HUES64 (cell line): ENCODE measurements around the gene NDUFS4.
"Not testable (repeated sequence)": the region's sequence is repeated elsewhere in the genome, so short reads cannot be mapped to it uniquely, and the experiment has no call there.

Experiments used
- H3K27ac ChIP-seq: 2 replicates; pipeline ENCODE4 v1.7.0; 2013; ENCODE audit warnings: low read depth, low read length, inconsistent platforms
- H3K27me3 ChIP-seq: 2 replicates; pipeline ENCODE4 v1.6.1; 2013; ENCODE audit warnings: mild to moderate bottlenecking, low read length; ENCODE audit not compliant: insufficient read depth
- H3K36me3 ChIP-seq: 2 replicates; pipeline ENCODE4 v1.6.1; 2013; ENCODE audit warnings: mild to moderate bottlenecking, low read length; ENCODE audit not compliant: insufficient read depth
- H3K4me1 ChIP-seq: 2 replicates; pipeline ENCODE4 v1.6.1; 2013; ENCODE audit warnings: mild to moderate bottlenecking, low read length, moderate library complexity; ENCODE audit not compliant: insufficient read depth
- H3K4me3 ChIP-seq: 2 replicates; pipeline ENCODE4 v1.5.1; 2013; ENCODE audit warnings: mild to moderate bottlenecking, low read length, moderate library complexity
- H3K9ac ChIP-seq: 2 replicates; pipeline ENCODE4 v1.6.1; 2013; ENCODE audit warnings: mild to moderate bottlenecking, low read depth, low read length
- H3K9me3 ChIP-seq: 2 replicates; pipeline ENCODE4 v1.6.1; 2013; ENCODE audit warnings: low read depth, low read length; ENCODE audit not compliant: insufficient read depth
- WGBS: fragments of 150-250, 120-280 bp; methylation state at CpG from one replicate; pipeline ENCODE4 v1.1.7; 2013; ENCODE audit warnings: missing lambda C conversion rate; 5-methylcytosine and 5-hydroxymethylcytosine counted together

NDUFS4 gene

DNA sequence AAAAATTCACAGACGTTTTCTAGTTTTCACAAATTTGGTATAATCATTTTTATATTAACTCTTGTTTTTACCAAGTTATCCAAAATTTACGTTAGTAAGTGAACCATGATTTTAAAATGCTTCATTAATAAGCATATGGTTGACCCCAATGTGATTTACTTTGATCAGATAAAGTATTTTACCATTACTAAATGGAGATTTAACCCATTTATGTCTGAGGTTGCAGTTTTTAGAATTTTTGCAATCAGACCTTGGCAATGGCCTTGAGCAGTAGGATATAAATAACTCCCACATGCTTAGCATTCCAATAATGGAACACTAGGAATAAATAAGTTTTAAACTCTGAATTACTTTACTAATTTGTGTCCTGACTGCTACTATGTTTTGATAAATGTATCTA, 84.6 kb downstream of the NDUFS4 start:
- no CpG with 5 or more reads among the region's 2 CpGs for WGBS
- Histone ChIP-seq H3K36me3 (peaks cover 23% of the 10 kb centered on the region), H3K4me3 (no peak overlapping the region), H3K4me1 (peaks cover 52% of the 10 kb centered on the region), H3K9ac (no peak overlapping the region), H3K27me3 (no peaks in the 10 kb centered on the region), H3K27ac (0 out of 2 replicates have a peak overlapping the region, but pooled peaks have one; percentile 12), H3K9me3 (0 out of 2 replicates have a peak, but pooled peaks cover 3% of the 10 kb centered on the region)

DNA sequence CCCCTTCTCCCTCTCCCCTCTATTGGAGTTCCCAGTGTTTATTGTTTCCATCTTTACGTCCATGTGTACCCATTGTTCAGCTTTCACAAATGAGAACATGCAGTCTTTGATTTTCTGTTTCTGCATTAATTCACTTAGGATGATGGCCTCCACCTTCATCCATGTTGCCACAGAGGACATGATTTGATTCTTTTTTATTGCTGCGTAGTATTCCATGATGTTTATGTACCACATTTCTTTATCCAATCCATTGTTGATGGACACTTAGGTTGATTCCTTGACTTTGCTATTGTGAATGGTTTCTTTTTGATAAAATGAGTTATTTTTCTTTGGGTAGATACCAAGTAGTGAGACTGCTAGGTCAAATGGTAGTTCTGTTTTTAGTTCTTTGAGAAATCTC, 88.9 kb downstream of the NDUFS4 start:
- peaks cover 29% of the 10 kb centered on the region for H3K36me3 ChIP-seq
- 0 out of 2 replicates have a peak, but pooled peaks cover 3% of the 10 kb centered on the region for H3K9me3 ChIP-seq
- no peak overlapping the region for H3K27ac ChIP-seq
- no peak overlapping the region for H3K9ac ChIP-seq
- no peaks in the 10 kb centered on the region for H3K27me3 ChIP-seq
- 96% methylated on average over 1 of the region's 2 CpGs for WGBS
- peaks cover 27% of the 10 kb centered on the region for H3K4me1 ChIP-seq
- no peak overlapping the region for H3K4me3 ChIP-seq

DNA sequence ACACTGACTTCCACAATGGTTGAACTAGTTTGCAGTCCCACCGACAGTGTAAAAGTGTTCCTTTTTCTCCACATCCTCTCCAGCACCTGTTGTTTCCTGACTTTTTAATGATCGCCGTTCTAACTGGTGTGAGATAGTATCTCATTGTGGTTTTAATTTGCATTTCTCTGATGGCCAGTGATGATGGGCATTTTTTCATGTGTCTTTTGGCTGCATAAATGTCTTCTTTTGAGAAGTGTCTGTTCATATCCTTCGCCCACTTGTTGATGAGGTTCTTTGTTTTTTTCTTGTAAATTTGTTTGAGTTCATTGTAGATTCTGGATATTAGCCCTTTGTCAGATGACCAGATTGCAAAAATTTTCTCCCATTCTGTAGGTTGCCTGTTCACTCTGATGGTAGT, 100.1 kb downstream of the NDUFS4 start:
- H3K4me3 ChIP-seq, H3K27ac ChIP-seq, H3K9me3 ChIP-seq, H3K4me1 ChIP-seq, H3K36me3 ChIP-seq, H3K27me3 ChIP-seq, H3K9ac ChIP-seq: not testable (repeated sequence)
- 100% methylated on average over 4 of the region's 4 CpGs for WGBS

DNA sequence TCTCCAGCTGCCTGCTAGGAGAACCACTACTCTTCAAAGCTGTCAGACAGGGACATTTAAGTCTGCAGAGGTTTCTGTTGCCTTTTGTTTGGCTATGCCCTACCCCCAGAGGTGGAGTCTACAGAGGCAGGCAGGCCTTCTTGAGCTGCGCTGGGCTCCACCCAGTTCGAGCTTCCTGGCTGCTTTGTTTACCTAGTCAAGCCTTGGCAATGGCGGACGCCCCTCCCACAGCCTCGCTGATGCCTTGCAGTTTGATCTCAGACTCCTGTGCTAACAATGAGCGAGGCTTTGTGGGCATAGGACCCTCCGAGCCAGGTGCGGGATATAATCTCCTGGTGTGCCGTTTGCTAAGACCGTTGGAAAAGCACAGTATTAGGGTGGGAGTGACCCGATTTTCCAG, 104.9 kb downstream of the NDUFS4 start:
- H3K4me3 ChIP-seq, H3K36me3 ChIP-seq, H3K9ac ChIP-seq, H3K27me3 ChIP-seq, H3K4me1 ChIP-seq, H3K27ac ChIP-seq: not testable (repeated sequence)
- peaks cover 15% of the 10 kb centered on the region for H3K9me3 ChIP-seq
- 91% methylated on average over 9 of the region's 11 CpGs for WGBS

DNA sequence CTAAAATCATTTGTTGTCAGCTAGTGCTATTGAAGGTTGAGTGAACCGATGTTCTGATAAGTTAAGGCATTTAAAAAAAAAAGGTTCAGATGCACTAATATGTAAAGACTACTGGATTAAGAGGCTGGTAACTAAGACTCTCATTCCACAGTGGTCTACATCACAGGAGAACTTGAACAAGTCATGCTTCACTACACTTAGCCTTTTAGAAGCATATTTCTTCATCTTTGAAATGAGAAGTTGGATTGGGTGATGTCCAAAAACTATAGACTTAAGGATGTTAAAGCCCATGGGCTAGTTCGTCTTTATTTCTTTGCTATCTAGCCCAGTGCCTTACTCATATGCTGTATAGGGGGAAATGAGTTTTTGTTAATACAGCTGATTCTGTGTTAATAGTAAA, 107.2 kb downstream of the NDUFS4 start:
- Histone ChIP-seq H3K27me3 (no peaks in the 10 kb centered on the region), H3K27ac (no peak overlapping the region), H3K4me3 (no peak overlapping the region), H3K9ac (no peak overlapping the region), H3K4me1 (peaks cover 25% of the 10 kb centered on the region), H3K36me3 (peaks cover 10% of the 10 kb centered on the region), H3K9me3 (peaks cover 15% of the 10 kb centered on the region)
- WGBS: 100% methylated on average over 2 of the region's 2 CpGs

DNA sequence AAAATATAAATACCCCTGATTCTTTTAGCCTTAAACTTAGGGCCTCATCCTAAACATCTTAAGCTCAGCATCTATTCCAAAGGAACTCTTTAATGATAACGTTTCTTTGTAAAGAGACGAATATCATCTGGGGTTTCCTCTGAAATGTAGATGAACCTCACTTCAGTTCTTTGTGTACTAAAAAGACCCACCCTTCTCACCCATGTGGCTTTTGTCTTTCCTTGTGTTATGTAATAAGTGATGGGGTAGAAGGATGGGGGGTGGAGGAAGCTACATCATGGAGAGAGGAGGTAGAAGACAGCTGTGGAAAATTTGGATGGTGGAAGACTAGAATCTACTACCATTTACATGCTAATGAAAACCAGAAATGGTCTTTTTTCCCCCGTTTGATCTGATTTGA, 111.0 kb downstream of the NDUFS4 start:
- H3K36me3 ChIP-seq: peaks cover 1% of the 10 kb centered on the region; the same call in 1 of the 2 replicates
- peaks cover 26% of the 10 kb centered on the region for H3K4me1 ChIP-seq
- peaks cover 1% of the 10 kb centered on the region; the same call in 1 of the 2 replicates for H3K9me3 ChIP-seq
- H3K27me3 ChIP-seq: no peaks in the 10 kb centered on the region
- H3K27ac ChIP-seq: peak overlapping the region; percentile 84
- peak overlapping the region; percentile 45; the same call in 1 of the 2 replicates for H3K9ac ChIP-seq
- peak overlapping the region; percentile 13; the same call in 1 of the 2 replicates for H3K4me3 ChIP-seq
- WGBS: 0% methylated on average over 2 of the region's 3 CpGs

DNA sequence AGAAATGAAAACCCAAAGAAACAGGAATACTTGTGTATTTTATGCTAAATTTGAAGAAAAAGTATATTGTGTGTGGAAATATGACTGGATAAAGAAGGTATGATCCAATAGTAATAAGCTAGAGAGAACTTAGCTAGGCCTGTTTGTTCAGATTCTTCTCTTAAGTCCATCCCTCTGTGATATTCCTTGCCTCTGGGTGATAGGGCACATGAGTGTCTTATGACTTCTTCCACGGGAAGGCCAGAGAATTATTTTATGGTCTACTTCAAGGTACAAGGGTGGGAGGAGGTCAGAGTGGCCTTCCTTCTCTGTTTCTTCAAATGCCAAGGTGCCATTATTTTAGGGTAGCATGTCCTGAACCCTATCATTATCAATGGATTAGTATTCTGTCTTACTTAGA, 113.7 kb downstream of the NDUFS4 start:
- H3K36me3 ChIP-seq: no peaks in the 10 kb centered on the region
- 100% methylated on average over 1 of the region's 1 CpG for WGBS
- peaks cover 27% of the 10 kb centered on the region for H3K4me1 ChIP-seq
- no peak overlapping the region for H3K9ac ChIP-seq
- no peaks in the 10 kb centered on the region for H3K9me3 ChIP-seq
- no peaks in the 10 kb centered on the region for H3K27me3 ChIP-seq
- H3K27ac ChIP-seq: no peak overlapping the region
- no peak overlapping the region for H3K4me3 ChIP-seq

DNA sequence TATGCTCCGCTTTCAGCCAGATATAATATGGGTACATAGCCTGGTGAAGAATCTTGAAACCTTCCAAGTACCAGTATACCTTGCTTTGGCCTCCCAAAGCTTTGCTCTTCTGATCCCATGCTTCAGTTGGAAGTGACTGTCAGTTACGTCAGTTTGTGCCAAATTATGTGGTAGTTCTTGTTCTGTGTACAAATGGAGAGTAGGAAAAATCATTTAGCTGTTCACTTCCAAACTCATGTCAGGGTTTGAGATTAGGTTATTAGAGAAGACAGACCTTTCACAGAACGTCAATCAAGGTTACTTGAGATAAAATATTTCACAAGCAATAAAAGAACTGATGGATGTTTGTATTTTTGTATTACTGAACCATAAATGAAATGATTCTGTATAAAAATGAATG, 117.2 kb downstream of the NDUFS4 start:
- no peak overlapping the region for H3K9ac ChIP-seq
- no peaks in the 10 kb centered on the region for H3K27me3 ChIP-seq
- WGBS: 97% methylated on average over 2 of the region's 3 CpGs

DNA sequence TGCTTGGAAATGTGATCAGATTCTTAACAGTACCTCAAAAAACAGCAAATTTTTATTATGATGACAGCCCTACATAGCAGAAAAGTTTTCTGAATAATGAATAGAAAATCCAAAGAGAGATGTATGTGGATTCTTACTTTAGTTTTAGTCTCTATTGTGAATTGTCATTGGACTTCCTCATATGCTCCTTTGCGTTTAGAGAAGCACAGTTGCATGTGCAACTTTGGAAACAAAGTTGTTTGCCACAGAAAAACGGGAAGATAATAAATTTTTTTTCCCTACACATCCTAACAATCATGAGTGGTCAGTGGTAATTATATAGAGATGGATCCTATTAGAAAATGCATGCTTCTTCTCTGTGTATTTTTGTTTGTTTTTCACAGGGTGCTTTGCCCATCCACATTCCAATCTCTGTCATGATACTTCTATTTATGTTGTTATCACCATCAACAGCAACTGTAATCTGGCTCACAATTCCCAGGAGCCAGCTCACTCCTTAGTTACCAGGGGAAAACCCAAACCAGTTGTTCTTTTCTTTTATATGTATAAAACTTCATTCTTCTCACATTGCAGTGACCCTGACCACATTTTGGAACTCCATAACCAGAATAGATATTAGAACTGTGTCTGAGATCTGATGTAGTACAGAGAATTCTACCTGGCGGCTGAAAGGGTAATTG, 118.7 kb downstream of the NDUFS4 start:
- peaks cover 7% of the 10 kb centered on the region; the same call in 1 of the 2 replicates for H3K36me3 ChIP-seq
- WGBS: 95% methylated on average over 2 of the region's 3 CpGs
- no peak overlapping the region for H3K9ac ChIP-seq
- no peak overlapping the region for H3K4me3 ChIP-seq
- H3K27ac ChIP-seq: no peak overlapping the region
- H3K27me3 ChIP-seq: no peaks in the 10 kb centered on the region
- H3K4me1 ChIP-seq: peaks cover 5% of the 10 kb centered on the region; the same call in 1 of the 2 replicates
- H3K9me3 ChIP-seq: no peaks in the 10 kb centered on the region

More for the DNA sequence above, 117.2 kb downstream of the NDUFS4 start:
- Histone ChIP-seq H3K4me3 (no peak overlapping the region), H3K27ac (no peak overlapping the region), H3K36me3 (no peaks in the 10 kb centered on the region), H3K9me3 (no peaks in the 10 kb centered on the region), H3K4me1 (peaks cover 6% of the 10 kb centered on the region; the same call in 1 of the 2 replicates)

DNA sequence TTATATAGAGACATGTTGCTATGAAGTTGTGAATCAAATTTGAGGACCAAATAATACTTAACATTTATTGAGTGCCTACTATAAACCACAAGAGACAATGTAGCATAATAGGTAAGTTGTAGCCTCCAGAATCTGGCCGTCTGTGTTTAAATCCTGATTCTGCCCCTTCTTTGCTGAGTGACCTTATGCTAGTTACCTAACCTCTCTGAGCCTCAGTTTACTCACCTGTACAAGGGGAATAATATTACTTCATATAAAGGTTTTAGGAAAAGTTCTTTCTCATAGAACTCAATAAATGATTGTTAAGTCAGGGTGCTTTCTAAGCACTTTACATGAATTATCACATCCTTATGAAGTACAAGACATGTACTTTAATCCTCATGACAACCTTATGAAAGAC, 120.6 kb downstream of the NDUFS4 start:
- Histone ChIP-seq H3K9ac (no peak overlapping the region), H3K27me3 (no peaks in the 10 kb centered on the region), H3K36me3 (peaks cover 13% of the 10 kb centered on the region), H3K27ac (no peak overlapping the region), H3K4me1 (peaks cover 5% of the 10 kb centered on the region; the same call in 1 of the 2 replicates), H3K4me3 (no peak overlapping the region), H3K9me3 (peaks cover 3% of the 10 kb centered on the region; the same call in 1 of the 2 replicates)
- WGBS: 100% methylated on average over 1 of the region's 1 CpG

DNA sequence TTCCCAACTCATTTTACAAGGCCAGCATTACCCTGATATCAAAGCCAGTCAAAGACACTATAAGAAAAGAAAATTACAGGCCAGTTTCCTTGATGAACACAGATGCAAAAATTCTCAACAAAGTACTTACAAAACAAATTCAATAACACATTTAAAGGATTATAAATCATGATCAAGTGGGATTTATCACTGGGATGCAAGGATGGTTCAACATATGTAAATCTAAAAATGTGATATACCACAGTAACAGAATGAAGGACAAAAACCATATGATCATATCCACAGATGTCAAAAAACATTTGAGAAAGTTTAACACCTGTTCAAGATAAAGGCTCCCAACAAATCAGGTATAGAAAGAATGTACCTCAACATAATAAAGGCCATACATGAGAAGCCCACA, 130.6 kb downstream of the NDUFS4 start:
- Histone ChIP-seq H3K36me3 (no peaks in the 10 kb centered on the region), H3K4me3 (no peak overlapping the region), H3K9ac (no peak overlapping the region), H3K4me1 (no peaks in the 10 kb centered on the region), H3K27ac (no peak overlapping the region), H3K27me3 (no peaks in the 10 kb centered on the region), H3K9me3 (peaks cover 44% of the 10 kb centered on the region)
